ACHN (cell line): ENCODE data around the gene PPM1M.

Experiments
- DNase-seq: peaks from one replicate; pipeline ENCODE4 v3.0.0-alpha.2; 2015
- in situ Hi-C: cut with HindIII; loops from 2 replicates; pipeline ENCODE4 v1.10.0; 2017; ENCODE audit warnings: low sequenced_read_pairs, low pct_ligation_motif_present, low pct_unique_long_range_greater_than_20kb

PPM1M gene

GRCh38 chr3:52240059-52240885, 5.3 kb upstream of the PPM1M start:
- in situ Hi-C loops = no loop called here
- DNase-seq = peak; percentile 48

GRCh38 chr3:52240886-52241370, 4.6 kb upstream of the PPM1M start:
- DNase-seq = no peak
- in situ Hi-C loops = no loop called here

- DNase-seq = no peak
- in situ Hi-C loops = no loop called here
Measured at GRCh38 chr3:52242039-52242438, 3.5 kb upstream of the PPM1M start.

GRCh38 chr3:52243791-52244628, 1.5 kb upstream of the PPM1M start:
- no peak for DNase-seq
- in situ Hi-C loops = no loop called here

- DNase-seq = no peak
- in situ Hi-C loops = no loop called here
Measured at GRCh38 chr3:52246264-52246620, 683 bp downstream of the PPM1M start.

- in situ Hi-C loops = no loop called here
- DNase-seq = no peak
Measured at GRCh38 chr3:52246728-52247408, 1.3 kb downstream of the PPM1M start.

- in situ Hi-C loops = no loop called here
- DNase-seq = no peak
Measured at GRCh38 chr3:52247409-52248164, 2.0 kb downstream of the PPM1M start.

GRCh38 chr3:52248165-52248541, 2.6 kb downstream of the PPM1M start:
- in situ Hi-C loops = no loop called here
- DNase-seq = no peak

- no peak for DNase-seq
- in situ Hi-C loops = no loop called here
Measured at GRCh38 chr3:52248816-52249547, 3.4 kb downstream of the PPM1M start.

- no peak for DNase-seq
- in situ Hi-C loops = no loop called here
Measured at GRCh38 chr3:52249683-52250082, 4.1 kb downstream of the PPM1M start.

- no peak for DNase-seq
- in situ Hi-C loops = no loop called here
Measured at GRCh38 chr3:52250122-52250521, 4.6 kb downstream of the PPM1M start.

GRCh38 chr3:52253314-52254304, 8.1 kb downstream of the PPM1M start:
- in situ Hi-C loops = no loop called here
- DNase-seq = no peak

GRCh38 chr3:52254608-52255007, 9.0 kb downstream of the PPM1M start:
- DNase-seq = no peak
- in situ Hi-C loops = no loop called here

- no peak for DNase-seq
- in situ Hi-C loops = no loop called here
Measured at GRCh38 chr3:52256159-52256558, 10.6 kb downstream of the PPM1M start.

- in situ Hi-C loops = no loop called here
- no peak for DNase-seq
Measured at GRCh38 chr3:52256622-52257021, 11.1 kb downstream of the PPM1M start.

GRCh38 chr3:52257911-52258310, 12.4 kb downstream of the PPM1M start:
- in situ Hi-C loops = no loop called here
- DNase-seq = no peak

- in situ Hi-C loops = no loop called here
Measured at GRCh38 chr3:52259035-52259434, 13.5 kb downstream of the PPM1M start.

More at GRCh38 chr3:52259035-52259434, 13.5 kb downstream of the PPM1M start:
- DNase-seq = no peak
